ENCODE results near the gene PCDHGB3. TPM values are rescaled to one million over a fixed set of nuclear protein-coding genes. Genes with fewer than 3 reads are reported as not detected.

PCDHGB3 gene
- total RNA-seq, 1 donor from 2014 or later: 0.43 TPM

GRCh38 chr5:141407790-141408505 lies 37.9 kb downstream of the PCDHGB3 start, which contains the start of gene PCDHGB6:
TSS of gene PCDHGB6 (plus strand) at chr5:141408021. CDS start at chr5:141408203, 182 bp downstream.

GRCh38 chr5:141412854-141413539 lies 43.0 kb downstream of the PCDHGB3 start, which contains the start of gene PCDHGA10:
TSS of gene PCDHGA10 (plus strand) at chr5:141412987. CDS start at chr5:141413176, 189 bp downstream.

GRCh38 chr5:141417494-141418172 lies 47.6 kb downstream of the PCDHGB3 start, which contains the start of gene PCDHGB7:
TSS of gene PCDHGB7 (plus strand) at chr5:141417677. CDS start at chr5:141417860, 183 bp downstream.

GRCh38 chr5:141420855-141421488 lies 50.9 kb downstream of the PCDHGB3 start, which contains the start of gene PCDHGA11:
TSS of gene PCDHGA11 (plus strand) at chr5:141421051. CDS start at chr5:141421228, 177 bp downstream.

Other genes with a start within 250 kb of the PCDHGB3 start
- gene PCDHB4, start 248.4 kb upstream of the PCDHGB3 start, total RNA-seq: under 0.01 TPM in 1 of 2 replicates, not detected in the other
- 0.24 and 0.64 TPM in 2 replicates for gene PCDHB5, start 235.0 kb upstream of the PCDHGB3 start, total RNA-seq
- not detected in 2 replicates for gene PCDHB6, start 220.2 kb upstream of the PCDHGB3 start, total RNA-seq
- gene PCDHB7, start 197.6 kb upstream of the PCDHGB3 start, total RNA-seq: under 0.01 TPM in 1 of 2 replicates, not detected in the other
- gene PCDHB8, start 192.5 kb upstream of the PCDHGB3 start, total RNA-seq: under 0.01 TPM in 2 replicates
- under 0.01 TPM in 1 of 2 replicates, not detected in the other for gene PCDHB16, start 187.9 kb upstream of the PCDHGB3 start, total RNA-seq
- gene PCDHB9, start 183.1 kb upstream of the PCDHGB3 start, total RNA-seq: under 0.01 TPM in 1 of 2 replicates, not detected in the other
- under 0.01 and 0.21 TPM in 2 replicates for gene PCDHB10, start 177.9 kb upstream of the PCDHGB3 start, total RNA-seq
- gene PCDHB11, start 170.6 kb upstream of the PCDHGB3 start, total RNA-seq: 0.24 and 0.43 TPM in 2 replicates
- under 0.01 TPM in 1 of 2 replicates, not detected in the other for gene PCDHB12, start 161.5 kb upstream of the PCDHGB3 start, total RNA-seq
- 0.24 TPM in 1 of 2 replicates, not detected in the other for gene PCDHB13, start 156.3 kb upstream of the PCDHGB3 start, total RNA-seq
- gene PCDHB14, start 146.9 kb upstream of the PCDHGB3 start, total RNA-seq: 0.24 and 0.43 TPM in 2 replicates
- gene PCDHB15, start 124.8 kb upstream of the PCDHGB3 start, total RNA-seq: 0.21 and 0.24 TPM in 2 replicates
- gene SLC25A2, start 66.2 kb upstream of the PCDHGB3 start, total RNA-seq: not detected in 2 replicates
- 30.1 and 32.8 TPM in 2 replicates for gene TAF7, start 49.5 kb upstream of the PCDHGB3 start, total RNA-seq
- gene PCDHGA1, start 39.7 kb upstream of the PCDHGB3 start, total RNA-seq: under 0.01 TPM in 1 of 2 replicates, not detected in the other
- 0.21 and 0.48 TPM in 2 replicates for gene PCDHGA2, start 31.5 kb upstream of the PCDHGB3 start, total RNA-seq
- gene PCDHGA3, start 26.4 kb upstream of the PCDHGB3 start, total RNA-seq: under 0.01 and 0.21 TPM in 2 replicates
- 0.21 and 0.24 TPM in 2 replicates for gene PCDHGB1, start 20.1 kb upstream of the PCDHGB3 start, total RNA-seq
- 0.24 TPM in 1 of 2 replicates, not detected in the other for gene PCDHGA4, start 15.2 kb upstream of the PCDHGB3 start, total RNA-seq
- under 0.01 TPM in 1 of 2 replicates, not detected in the other for gene PCDHGB2, start 10.2 kb upstream of the PCDHGB3 start, total RNA-seq
- gene PCDHGA5, start 6.1 kb upstream of the PCDHGB3 start, total RNA-seq: 0.24 TPM in 1 of 2 replicates, not detected in the other
- gene PCDHGA6, start 3.6 kb downstream of the PCDHGB3 start, total RNA-seq: under 0.01 and 0.24 TPM in 2 replicates
- 0.21 and 0.24 TPM in 2 replicates for gene PCDHGA7, start 12.5 kb downstream of the PCDHGB3 start, total RNA-seq
- gene PCDHGB4, start 17.5 kb downstream of the PCDHGB3 start, total RNA-seq: 0.64 and 5.3 TPM in 2 replicates
- gene PCDHGA8, start 22.4 kb downstream of the PCDHGB3 start, total RNA-seq: 0.21 and 0.48 TPM in 2 replicates
- gene PCDHGB5, start 27.7 kb downstream of the PCDHGB3 start, total RNA-seq: 2.6 and 4.6 TPM in 2 replicates
- gene PCDHGA9, start 32.5 kb downstream of the PCDHGB3 start, total RNA-seq: 0.72 and 0.85 TPM in 2 replicates
- gene PCDHGB6, start 37.8 kb downstream of the PCDHGB3 start, total RNA-seq: 0.48 and 0.64 TPM in 2 replicates
- gene PCDHGA10, start 42.7 kb downstream of the PCDHGB3 start, total RNA-seq: 2.2 and 4.3 TPM in 2 replicates
- gene PCDHGB7, start 47.4 kb downstream of the PCDHGB3 start, total RNA-seq: 1.1 and 3.4 TPM in 2 replicates
- 2.2 and 2.6 TPM in 2 replicates for gene PCDHGA11, start 50.8 kb downstream of the PCDHGB3 start, total RNA-seq
- gene PCDHGA12, start 60.3 kb downstream of the PCDHGB3 start, total RNA-seq: 1.7 and 3.9 TPM in 2 replicates
- gene PCDHGC3, start 105.7 kb downstream of the PCDHGB3 start, total RNA-seq: 20.0 and 20.2 TPM in 2 replicates
- under 0.01 and 0.48 TPM in 2 replicates for gene PCDHGC4, start 114.8 kb downstream of the PCDHGB3 start, total RNA-seq
- 0.21 and 1.2 TPM in 2 replicates for gene PCDHGC5, start 118.8 kb downstream of the PCDHGB3 start, total RNA-seq
- gene DIAPH1, start 248.8 kb downstream of the PCDHGB3 start, total RNA-seq: 66.9 and 83.6 TPM in 2 replicates